HCT116 (cell line): ENCODE data around the gene MAP2K5. TPM values are rescaled to one million over a fixed set of nuclear protein-coding genes. Genes with fewer than 3 reads are reported as not detected.

Experiments used
- ATAC-seq: fragments of 200-7000 bp; cut with Tn5 transposase; 2 replicates; pipeline ENCODE4 v1.9.1; 2020; ENCODE audit warnings: mild to moderate bottlenecking, moderate library complexity
- BruUV-seq: library from RNA; stranded (reverse); fragments of 400-500 nt; replicated peaks from 2 replicates; lab custom pipeline; 2021; lab: Mats Ljungman, UMichigan
- CTCF ChIA-PET: fragments of 300-600 bp; sonication (Branson Sonifier 250); formaldehyde crosslinking; loops from one replicate; lab custom pipeline; 2021; ENCODE audit warnings: antibody characterized with exemption; lab: Charles Lee
- POLR2A ChIA-PET: fragments of 300-600, 350-600 bp; sonication (Branson Sonifier 250); formaldehyde crosslinking; loops from one replicate; lab custom pipeline; 2021; ENCODE audit warnings: antibody characterized with exemption; lab: Charles Lee
- RAD21 ChIA-PET, 2 experiments: fragments of 300-600 bp; sonication (Branson Sonifier 250); formaldehyde crosslinking; loops; one replicate each; lab custom pipeline; 2023; ENCODE audit warnings: low total read pairs in 2 of 2; ENCODE audit not compliant: uncharacterized antibody in 2 of 2, unreplicated experiment in 2 of 2, low non-redundant PET in 1 of 2; lab: Charles Lee
- DNase-seq: peaks from one replicate; pipeline ENCODE4 v3.0.0-alpha.2; 2010; ENCODE audit warnings: low read depth, low spot score
- H2AFZ ChIP-seq: fragments of 200-600 bp; shearing (Covaris generic), sonication (generic); 2 replicates; pipeline ENCODE4 v1.6.1; 2017; ENCODE audit warnings: low read depth, mixed run types, mixed read lengths, antibody characterized with exemption, low read length; ENCODE audit not compliant: poor library complexity, severe bottlenecking
- H3K27ac ChIP-seq: 2 replicates; pipeline ENCODE4 v1.5.1; 2012; ENCODE audit warnings: low read depth, low read length
- H3K27me3 ChIP-seq: fragments of 200-600 bp; sonication (generic); 2 replicates; pipeline ENCODE4 v1.6.1; 2016; ENCODE audit warnings: mixed run types, low read length, mixed read lengths; ENCODE audit not compliant: insufficient read depth
- H3K36me3 ChIP-seq, 2 experiments: fragments of 200-500 bp in 1 of 2; fragments of 200-600 bp in 1 of 2; sonication (Bioruptor generic) in 1 of 2; sonication (generic) in 1 of 2; 2 replicates each; pipeline versions ENCODE4 v1.5.1 to v1.6.1; 2014 to 2016; ENCODE audit warnings: low read length in 2 of 2, inconsistent platforms in 1 of 2, mixed read lengths in 1 of 2, mixed run types in 1 of 2; ENCODE audit not compliant: insufficient read depth in 2 of 2, control insufficient read depth in 1 of 2
- H3K4me1 ChIP-seq, 2 experiments: fragments of 200-600 bp in 1 of 2; sonication (generic) in 1 of 2; 2 replicates each; pipeline versions ENCODE4 v1.5.1 to v1.6.1; 2012 to 2017; ENCODE audit warnings: low read length in 2 of 2, inconsistent platforms in 1 of 2, mild to moderate bottlenecking in 1 of 2, mixed read lengths in 1 of 2, mixed run types in 1 of 2, moderate library complexity in 1 of 2; ENCODE audit not compliant: insufficient read depth in 2 of 2, control insufficient read depth in 1 of 2
- H3K4me2 ChIP-seq: fragments of 200-600 bp; sonication (generic); 2 replicates; pipeline ENCODE4 v1.6.1; 2017; ENCODE audit warnings: mixed run types, low read length, mixed read lengths
- H3K4me3 ChIP-seq, 2 experiments: fragments of 200-600 bp in 1 of 2; sonication (generic) in 1 of 2; replicated peaks in 1 of 2; 2 replicates each; pipeline ENCODE4 v1.5.1; 2011 to 2016; ENCODE audit warnings: low read length in 2 of 2, control low read depth in 1 of 2, low read depth in 1 of 2, mild to moderate bottlenecking in 1 of 2, mixed read lengths in 1 of 2, mixed run types in 1 of 2
- H3K79me2 ChIP-seq: fragments of 200-600 bp; sonication (generic); 2 replicates; pipeline ENCODE4 v1.6.1; 2017; ENCODE audit warnings: mild to moderate bottlenecking, mixed run types, low read length, moderate library complexity, mixed read lengths; ENCODE audit not compliant: insufficient read depth
- H3K9ac ChIP-seq: fragments of 200-600 bp; sonication (generic); 2 replicates; pipeline ENCODE4 v1.6.1; 2016; ENCODE audit warnings: low read length, mixed read lengths
- H3K9me2 ChIP-seq: fragments of 200-600 bp; sonication (generic), shearing (Covaris generic); 2 replicates; pipeline ENCODE4 v1.6.1; 2017; ENCODE audit warnings: mixed run types, mild to moderate bottlenecking, moderate library complexity; ENCODE audit not compliant: insufficient read depth
- H3K9me3 ChIP-seq, 2 experiments: fragments of 200-500 bp in 1 of 2; fragments of 200-600 bp in 1 of 2; sonication (Bioruptor generic) in 1 of 2; sonication (generic) in 1 of 2; 2 replicates each; pipeline ENCODE4 v1.6.1; 2014 to 2017; ENCODE audit warnings: low read length in 2 of 2, mixed read lengths in 2 of 2, inconsistent platforms in 1 of 2, low read depth in 1 of 2, mild to moderate bottlenecking in 1 of 2, mixed run types in 1 of 2, moderate library complexity in 1 of 2; ENCODE audit not compliant: control insufficient read depth in 1 of 2, insufficient read depth in 1 of 2
- H4K20me1 ChIP-seq: fragments of 200-600 bp; sonication (generic), shearing (Covaris generic); 2 replicates; pipeline ENCODE4 v1.6.1; 2017; ENCODE audit warnings: mixed run types, mild to moderate bottlenecking, moderate library complexity; ENCODE audit not compliant: insufficient read depth
- CBX3 ChIP-seq: IDR thresholded peaks from 2 replicates; pipeline ENCODE4 v1.6.1; 2012; ENCODE audit warnings: low read depth
- CEBPB ChIP-seq: IDR thresholded peaks from 2 replicates; pipeline ENCODE4 v1.6.1; 2012; ENCODE audit warnings: low read depth
- ELF1 ChIP-seq: IDR thresholded peaks from 2 replicates; pipeline ENCODE4 v1.6.1; 2012; ENCODE audit warnings: low read depth, borderline replicate concordance
- EZH2phosphoT487 ChIP-seq: fragments of 200-600 bp; IDR thresholded peaks from 2 replicates; pipeline ENCODE4 v1.6.1; 2018; ENCODE audit warnings: antibody characterized with exemption, borderline replicate concordance
- FOSL1 ChIP-seq: IDR thresholded peaks from 2 replicates; pipeline ENCODE4 v1.6.1; 2012; ENCODE audit warnings: low read depth
- POLR2A ChIP-seq: IDR thresholded peaks from 2 replicates; pipeline ENCODE4 v1.7.0; 2011; ENCODE audit warnings: borderline replicate concordance; ENCODE audit not compliant: insufficient read depth, insufficient read length; ENCODE audit errors: extremely low read depth
- RAD21 ChIP-seq: IDR thresholded peaks from 2 replicates; pipeline ENCODE4 v1.6.1; 2012; ENCODE audit warnings: low read depth, mild to moderate bottlenecking
- SIN3A ChIP-seq: IDR thresholded peaks from 2 replicates; pipeline ENCODE4 v1.6.1; 2012; ENCODE audit warnings: low read depth
- ZNF274 ChIP-seq: fragments of 200-500 bp; sonication (Bioruptor generic); IDR thresholded peaks from 2 replicates; pipeline ENCODE4 v1.6.1; 2014; ENCODE audit warnings: mild to moderate bottlenecking, low read depth, low read length, inconsistent platforms
- intact Hi-C: fragments of 100-400 bp; cut with micrococcal nuclease; formaldehyde crosslinking; loops from 2 replicates; pipeline ENCODE4 v1.10.0; 2022
- total RNA-seq: library from RNA; stranded (reverse); gene quantifications from one replicate; pipeline ENCODE4 v1.2.1, GENCODE V29; 2021; ENCODE audit not compliant: unreplicated experiment
- TF ChIP-seq, protein P1 (sequence below): IDR thresholded peaks from 2 replicates; pipeline ENCODE4 v1.6.1; 2012
- TF ChIP-seq, protein P2 (sequence below): IDR thresholded peaks from 2 replicates; pipeline ENCODE4 v1.6.1; 2012; ENCODE audit warnings: low read depth
- TF ChIP-seq, protein P3 (sequence below): IDR thresholded peaks from 2 replicates; pipeline ENCODE4 v1.6.1; 2011; ENCODE audit warnings: mild to moderate bottlenecking, low read length, moderate library complexity; ENCODE audit not compliant: insufficient replicate concordance; ENCODE audit errors: extremely low read depth

MAP2K5 gene
- total RNA-seq, 1 experiment from 2014 or later, result 15.6 TPM

DNA sequence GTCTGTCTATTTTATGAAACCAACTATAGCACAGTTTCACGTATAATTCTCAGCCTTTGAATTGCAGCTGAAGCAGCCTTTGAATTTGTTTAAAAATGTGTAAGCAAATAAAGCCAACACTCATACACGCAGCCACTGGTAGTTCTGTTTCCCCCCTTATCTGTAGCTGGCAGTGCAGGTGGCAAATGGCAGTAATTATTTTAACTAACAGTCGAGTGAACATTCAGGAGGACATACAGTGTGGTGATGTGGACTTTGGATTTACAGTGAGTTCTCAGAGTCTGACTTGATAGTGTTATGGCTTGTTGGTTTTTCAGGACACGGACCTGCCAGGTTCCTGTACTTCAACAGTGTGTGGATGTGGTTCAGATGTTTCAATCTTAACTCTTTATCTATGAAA, 218.8 kb downstream of the MAP2K5 start:
- H3K27ac ChIP-seq, result no peak overlapping the region
- no peak for TF ChIP-seq EZH2phosphoT487
- TF ChIP-seq, protein P1, sequence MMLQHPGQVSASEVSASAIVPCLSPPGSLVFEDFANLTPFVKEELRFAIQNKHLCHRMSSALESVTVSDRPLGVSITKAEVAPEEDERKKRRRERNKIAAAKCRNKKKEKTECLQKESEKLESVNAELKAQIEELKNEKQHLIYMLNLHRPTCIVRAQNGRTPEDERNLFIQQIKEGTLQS, result no peak
- TF ChIP-seq ELF1, result no peak
- TF ChIP-seq RAD21, result no peak
- TF ChIP-seq FOSL1, result no peak
- no peak for TF ChIP-seq CEBPB
- no peak for TF ChIP-seq ZNF274
- no peak for TF ChIP-seq POLR2A
- no peak for TF ChIP-seq CBX3
- no peak for TF ChIP-seq SIN3A
- TF ChIP-seq, protein P2, sequence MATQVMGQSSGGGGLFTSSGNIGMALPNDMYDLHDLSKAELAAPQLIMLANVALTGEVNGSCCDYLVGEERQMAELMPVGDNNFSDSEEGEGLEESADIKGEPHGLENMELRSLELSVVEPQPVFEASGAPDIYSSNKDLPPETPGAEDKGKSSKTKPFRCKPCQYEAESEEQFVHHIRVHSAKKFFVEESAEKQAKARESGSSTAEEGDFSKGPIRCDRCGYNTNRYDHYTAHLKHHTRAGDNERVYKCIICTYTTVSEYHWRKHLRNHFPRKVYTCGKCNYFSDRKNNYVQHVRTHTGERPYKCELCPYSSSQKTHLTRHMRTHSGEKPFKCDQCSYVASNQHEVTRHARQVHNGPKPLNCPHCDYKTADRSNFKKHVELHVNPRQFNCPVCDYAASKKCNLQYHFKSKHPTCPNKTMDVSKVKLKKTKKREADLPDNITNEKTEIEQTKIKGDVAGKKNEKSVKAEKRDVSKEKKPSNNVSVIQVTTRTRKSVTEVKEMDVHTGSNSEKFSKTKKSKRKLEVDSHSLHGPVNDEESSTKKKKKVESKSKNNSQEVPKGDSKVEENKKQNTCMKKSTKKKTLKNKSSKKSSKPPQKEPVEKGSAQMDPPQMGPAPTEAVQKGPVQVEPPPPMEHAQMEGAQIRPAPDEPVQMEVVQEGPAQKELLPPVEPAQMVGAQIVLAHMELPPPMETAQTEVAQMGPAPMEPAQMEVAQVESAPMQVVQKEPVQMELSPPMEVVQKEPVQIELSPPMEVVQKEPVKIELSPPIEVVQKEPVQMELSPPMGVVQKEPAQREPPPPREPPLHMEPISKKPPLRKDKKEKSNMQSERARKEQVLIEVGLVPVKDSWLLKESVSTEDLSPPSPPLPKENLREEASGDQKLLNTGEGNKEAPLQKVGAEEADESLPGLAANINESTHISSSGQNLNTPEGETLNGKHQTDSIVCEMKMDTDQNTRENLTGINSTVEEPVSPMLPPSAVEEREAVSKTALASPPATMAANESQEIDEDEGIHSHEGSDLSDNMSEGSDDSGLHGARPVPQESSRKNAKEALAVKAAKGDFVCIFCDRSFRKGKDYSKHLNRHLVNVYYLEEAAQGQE, result no peak
- TF ChIP-seq, protein P3, sequence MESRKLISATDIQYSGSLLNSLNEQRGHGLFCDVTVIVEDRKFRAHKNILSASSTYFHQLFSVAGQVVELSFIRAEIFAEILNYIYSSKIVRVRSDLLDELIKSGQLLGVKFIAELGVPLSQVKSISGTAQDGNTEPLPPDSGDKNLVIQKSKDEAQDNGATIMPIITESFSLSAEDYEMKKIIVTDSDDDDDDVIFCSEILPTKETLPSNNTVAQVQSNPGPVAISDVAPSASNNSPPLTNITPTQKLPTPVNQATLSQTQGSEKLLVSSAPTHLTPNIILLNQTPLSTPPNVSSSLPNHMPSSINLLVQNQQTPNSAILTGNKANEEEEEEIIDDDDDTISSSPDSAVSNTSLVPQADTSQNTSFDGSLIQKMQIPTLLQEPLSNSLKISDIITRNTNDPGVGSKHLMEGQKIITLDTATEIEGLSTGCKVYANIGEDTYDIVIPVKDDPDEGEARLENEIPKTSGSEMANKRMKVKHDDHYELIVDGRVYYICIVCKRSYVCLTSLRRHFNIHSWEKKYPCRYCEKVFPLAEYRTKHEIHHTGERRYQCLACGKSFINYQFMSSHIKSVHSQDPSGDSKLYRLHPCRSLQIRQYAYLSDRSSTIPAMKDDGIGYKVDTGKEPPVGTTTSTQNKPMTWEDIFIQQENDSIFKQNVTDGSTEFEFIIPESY, result no peak
- no peaks in the 10 kb centered on the region for H3K9me2 ChIP-seq
- BruUV-seq, result no TSS peak
- intact Hi-C loops, result no loop called here
- DNase-seq (no peak), ATAC-seq (no peak)
- no peaks in the 10 kb centered on the region for H4K20me1 ChIP-seq
- H3K27me3 ChIP-seq, result no peaks in the 10 kb centered on the region
- no peak overlapping the region for H3K4me3 ChIP-seq
- no peaks in the 10 kb centered on the region for H3K36me3 ChIP-seq
- H3K4me2 ChIP-seq, result no peak overlapping the region
- RAD21 ChIA-PET, result no interaction called here
- POLR2A ChIA-PET, result no interaction called here
- H3K9me3 ChIP-seq, result no peaks in the 10 kb centered on the region
- no peak overlapping the region for H2AFZ ChIP-seq
- CTCF ChIA-PET, result no interaction called here
- no peaks in the 10 kb centered on the region for H3K4me1 ChIP-seq
- H3K79me2 ChIP-seq, result no peaks in the 10 kb centered on the region
- H3K9ac ChIP-seq, result no peak overlapping the region
